GM23338 (cell line): ENCODE data around the gene THSD8. TPM values are rescaled to one million over a fixed set of nuclear protein-coding genes. Genes with fewer than 3 reads are reported as not detected.

Experiments used
- ATAC-seq: fragments of 200-7000 bp; cut with Tn5 transposase; 3 replicates; pipeline ENCODE4 v1.9.1; 2020
- DNase-seq: peaks from one replicate; pipeline ENCODE4 v3.0.0-alpha.2; 2015; ENCODE audit warnings: low spot score
- H2AFZ ChIP-seq: fragments of 200-600 bp; sonication (generic); 2 replicates; pipeline ENCODE4 v1.8.0; 2016; ENCODE audit warnings: antibody characterized with exemption, mild to moderate bottlenecking, moderate library complexity
- H3F3A ChIP-seq: fragments of 200-600 bp; sonication (generic); replicated peaks from 2 replicates; pipeline ENCODE4 v1.8.0; 2017; ENCODE audit warnings: antibody characterized with exemption, mixed run types, low read depth
- H3K27ac ChIP-seq: fragments of 200-600 bp; sonication (generic); 2 replicates; pipeline ENCODE4 v1.6.1; 2016; ENCODE audit warnings: low read depth
- H3K27me3 ChIP-seq: fragments of 200-600 bp; sonication (generic); 2 replicates; pipeline ENCODE4 v1.8.0; 2016; ENCODE audit warnings: mild to moderate bottlenecking, mixed run types, moderate library complexity; ENCODE audit not compliant: insufficient read depth
- H3K36me3 ChIP-seq: fragments of 200-600 bp; sonication (generic); 2 replicates; pipeline ENCODE4 v1.8.0; 2016; ENCODE audit warnings: mild to moderate bottlenecking; ENCODE audit not compliant: insufficient read depth
- H3K4me1 ChIP-seq: fragments of 200-600 bp; sonication (generic); 2 replicates; pipeline ENCODE4 v1.8.0; 2016; ENCODE audit warnings: mild to moderate bottlenecking, moderate library complexity; ENCODE audit not compliant: insufficient read depth
- H3K4me2 ChIP-seq: fragments of 200-600 bp; sonication (generic); 2 replicates; pipeline ENCODE4 v1.7.1; 2017; ENCODE audit warnings: mixed run types
- H3K4me3 ChIP-seq: fragments of 200-600 bp; sonication (generic); 2 replicates; pipeline ENCODE4 v1.6.1; 2016; ENCODE audit warnings: mixed run types
- H3K79me2 ChIP-seq: fragments of 200-600 bp; sonication (generic); replicated peaks from 2 replicates; pipeline ENCODE4 v1.8.0; 2017; ENCODE audit warnings: mild to moderate bottlenecking; ENCODE audit not compliant: insufficient read depth
- H3K9me2 ChIP-seq: fragments of 200-600 bp; sonication (generic); 2 replicates; pipeline ENCODE4 v1.8.0; 2017; ENCODE audit not compliant: insufficient read depth
- H4K20me1 ChIP-seq: fragments of 200-600 bp; sonication (generic); replicated peaks from 2 replicates; pipeline ENCODE4 v1.8.0; 2017; ENCODE audit warnings: mild to moderate bottlenecking; ENCODE audit not compliant: insufficient read depth
- H3K27ac Mint-ChIP-seq: 2 replicates; pipeline ENCODE4 v1.8.0; 2020; ENCODE audit warnings: inconsistent platforms, mild to moderate bottlenecking, moderate library complexity, mixed read lengths
- H3K27me3 Mint-ChIP-seq: 3 replicates; pipeline ENCODE4 v1.8.0; 2022; ENCODE audit warnings: low read depth, mild to moderate bottlenecking, moderate library complexity, mixed read lengths, inconsistent platforms; ENCODE audit not compliant: insufficient read depth, poor library complexity
- H3K36me3 Mint-ChIP-seq: 3 replicates; pipeline ENCODE4 v1.8.0; 2021; ENCODE audit warnings: low read depth, mild to moderate bottlenecking, inconsistent platforms, moderate library complexity, mixed read lengths
- H3K4me1 Mint-ChIP-seq: 3 replicates; pipeline ENCODE4 v1.8.0; 2020; ENCODE audit warnings: mild to moderate bottlenecking, inconsistent platforms, mixed read lengths
- H3K4me3 Mint-ChIP-seq: 3 replicates; pipeline ENCODE4 v1.8.0; 2021; ENCODE audit warnings: moderate library complexity, mild to moderate bottlenecking, inconsistent platforms, mixed read lengths
- H3K9me3 Mint-ChIP-seq: 3 replicates; pipeline ENCODE4 v1.8.0; 2020; ENCODE audit warnings: moderate library complexity, mild to moderate bottlenecking, inconsistent platforms, mixed read lengths
- CREB1 ChIP-seq: fragments of 250-450 bp; sonication (Bioruptor Pico); IDR thresholded peaks from 2 replicates; pipeline ENCODE4 v1.5.0; 2020; ENCODE audit warnings: low read depth, mild to moderate bottlenecking, moderate library complexity
- CTCF ChIP-seq, 2 experiments: fragments of 200-600 bp in 1 of 2; sonication (generic) in 1 of 2; conservative IDR thresholded peaks; 2 replicates each; pipeline versions ENCODE4 v1.5.1 to v1.6.1; 2016 to 2017; ENCODE audit warnings: antibody characterized with exemption in 2 of 2, low read depth in 2 of 2, mild to moderate bottlenecking in 2 of 2, moderate library complexity in 1 of 2
- ETS1 ChIP-seq: IDR thresholded peaks from 2 replicates; pipeline ENCODE4 v1.6.1; 2016; ENCODE audit warnings: antibody characterized with exemption
- EZH2 ChIP-seq: fragments of 200-600 bp; sonication (generic); IDR thresholded peaks from one replicate; pipeline ENCODE4 v1.8.0; 2017; ENCODE audit warnings: antibody characterized with exemption, mild to moderate bottlenecking, low read depth; ENCODE audit not compliant: unreplicated experiment
- NANOG ChIP-seq: IDR thresholded peaks from 2 replicates; pipeline ENCODE4 v1.6.1; 2016; ENCODE audit warnings: antibody characterized with exemption, borderline replicate concordance
- POLR2AphosphoS5 ChIP-seq: IDR thresholded peaks from 2 replicates; pipeline ENCODE4 v1.6.1; 2016; ENCODE audit warnings: antibody characterized with exemption, low read depth
- REST ChIP-seq: IDR thresholded peaks from one replicate; pipeline ENCODE4 v1.6.1; 2018; ENCODE audit warnings: antibody characterized with exemption; ENCODE audit not compliant: unreplicated experiment
- STAT1 ChIP-seq: IDR thresholded peaks from one replicate; pipeline ENCODE4 v1.6.1; 2016; ENCODE audit warnings: antibody characterized with exemption; ENCODE audit not compliant: unreplicated experiment
- ZNF114 ChIP-seq: fragments of 250-450 bp; sonication (Bioruptor Pico); IDR thresholded peaks from 2 replicates; pipeline ENCODE4 v1.5.0; 2020; ENCODE audit warnings: mild to moderate bottlenecking, moderate library complexity
- ZNF462 ChIP-seq: fragments of 250-450 bp; sonication (Bioruptor Pico); IDR thresholded peaks from 2 replicates; pipeline ENCODE4 v1.5.0; 2020; ENCODE audit warnings: mild to moderate bottlenecking, moderate library complexity
- polyA plus RNA-seq: library from polyadenylated mRNA; unstranded; fragments of >200 nt; fragmentation: Nextera tagmentation; extraction: Ambion mirVana; gene quantifications from 2 replicates; pipeline ENCODE4 v1.2.1, GENCODE V29; 2016
- total RNA-seq: library from RNA; depleted of rRNA; stranded (reverse); fragments of >200 nt; shearing (Covaris generic); gene quantifications from 2 replicates; pipeline ENCODE4 v1.2.3, GENCODE V29; 2014

THSD8 gene
- total and polyA plus RNA-seq, 2 experiments from 2014 or later, result 0.38 to 38.5 TPM

- Histone ChIP-seq H3K4me2 (peak overlapping the region; percentile 94), H3K4me3 (peak overlapping the region; percentile 92), H3K36me3 (no peaks in the 10 kb centered on the region), H3K9me2 (no peaks in the 10 kb centered on the region), H3K4me1 (peaks cover 33% of the 10 kb centered on the region), H3F3A (peaks cover 49% of the 10 kb centered on the region), H4K20me1 (peaks cover 7% of the 10 kb centered on the region), H2AFZ (no peak overlapping the region), H3K27ac (no peak overlapping the region), H3K27me3 (peaks cover 14% of the 10 kb centered on the region), H3K79me2 (peaks cover 8% of the 10 kb centered on the region)
- ATAC-seq (no peak), DNase-seq (no peak)
- Mint-ChIP-seq H3K27me3 (peaks cover 31% of the 10 kb centered on the region), H3K36me3 (peaks cover 9% of the 10 kb centered on the region; the same call in 1 of the 3 replicates), H3K4me1 (peaks cover 42% of the 10 kb centered on the region), H3K4me3 (peak overlapping the region; percentile 79), H3K9me3 (no peaks in the 10 kb centered on the region; the same call in 2 of the 3 replicates), H3K27ac (no peak overlapping the region)
- no peak for TF ChIP-seq CTCF (conservative IDR thresholded peaks at IDR 0.05; ENCODE audit: low read depth in 2 of 2)
- no peak for TF ChIP-seq STAT1
- no peak for TF ChIP-seq CREB1 (CRISPR knock-in tag)
- TF ChIP-seq ETS1, result no peak
- no peak for TF ChIP-seq ZNF462 (CRISPR knock-in tag)
- TF ChIP-seq EZH2, result no peak
- TF ChIP-seq NANOG, result no peak
- no peak for TF ChIP-seq POLR2AphosphoS5
- TF ChIP-seq ZNF114, result no peak
- no peak for TF ChIP-seq REST
Measured at GRCh38 chr19:12838886-12839756, 37.3 kb downstream of the THSD8 start.
